IMR-90 (cell line): ENCODE data around the gene NFYC. TPM values are rescaled to one million over a fixed set of nuclear protein-coding genes. Genes with fewer than 3 reads are reported as not detected.

Experiments used
- ATAC-seq: fragments of 200-7000 bp; cut with Tn5 transposase; 2 replicates; pipeline ENCODE4 v1.9.1; 2020; ENCODE audit warnings: low read depth, mild to moderate bottlenecking, moderate library complexity
- BruUV-seq: library from RNA; stranded (reverse); fragments of 400-500 nt; replicated peaks from 2 replicates; lab custom pipeline; 2021; lab: Mats Ljungman, UMichigan
- CTCF ChIA-PET: fragments of 300-600 bp; formaldehyde crosslinking; extraction: SDS; loops from one replicate; lab custom pipeline; 2021; ENCODE audit warnings: antibody characterized with exemption; lab: Yijun Ruan, JAX
- POLR2A ChIA-PET: fragments of 300-600 bp; sonication (Branson Sonifier 250); formaldehyde crosslinking; loops from one replicate; lab custom pipeline; 2022; ENCODE audit warnings: antibody characterized with exemption; ENCODE audit not compliant: unreplicated experiment; lab: Charles Lee
- DNase-seq: peaks from one replicate; pipeline ENCODE4 v3.0.0; 2013
- H2AFZ ChIP-seq: replicated peaks from 2 replicates; pipeline ENCODE3; 2013; ENCODE audit warnings: low read length, mild to moderate bottlenecking; ENCODE audit not compliant: poor library complexity
- H2AK5ac ChIP-seq: 2 replicates; pipeline ENCODE4 v1.6.1; 2013; ENCODE audit warnings: low read depth, low read length, inconsistent platforms
- H2AK9ac ChIP-seq: replicated peaks from 2 replicates; pipeline ENCODE3; 2013; ENCODE audit warnings: mild to moderate bottlenecking, low read depth, low read length, moderate library complexity; ENCODE audit not compliant: poor library complexity
- H2BK120ac ChIP-seq: 2 replicates; pipeline ENCODE4 v1.6.1; 2013; ENCODE audit warnings: low read depth, low read length, inconsistent platforms
- H2BK15ac ChIP-seq: 3 replicates; pipeline ENCODE4 v1.6.1; 2013; ENCODE audit warnings: low read depth, low read length, inconsistent platforms
- H2BK20ac ChIP-seq: 2 replicates; pipeline ENCODE4 v1.6.1; 2013; ENCODE audit warnings: low read depth, mild to moderate bottlenecking, inconsistent platforms, low read length, moderate library complexity
- H2BK5ac ChIP-seq: 2 replicates; pipeline ENCODE4 v1.6.1; 2013; ENCODE audit warnings: mild to moderate bottlenecking, low read depth, low read length, inconsistent platforms; ENCODE audit not compliant: poor library complexity, severe bottlenecking
- H3K14ac ChIP-seq: replicated peaks from 2 replicates; pipeline ENCODE4 v1.6.1; 2013; ENCODE audit warnings: low read depth, low read length, inconsistent platforms
- H3K18ac ChIP-seq: 2 replicates; pipeline ENCODE4 v1.6.1; 2013; ENCODE audit warnings: low read depth, low read length, control low read depth
- H3K23ac ChIP-seq: 2 replicates; pipeline ENCODE4 v1.6.1; 2013; ENCODE audit warnings: low read depth, low read length, inconsistent platforms
- H3K27ac ChIP-seq: 2 replicates; pipeline ENCODE4 v1.5.1; 2013; ENCODE audit warnings: mild to moderate bottlenecking, control low read depth, low read length; ENCODE audit not compliant: insufficient read depth
- H3K27me3 ChIP-seq: 2 replicates; pipeline ENCODE4 v1.6.1; 2013; ENCODE audit warnings: low read length; ENCODE audit not compliant: control insufficient read depth, insufficient read depth
- H3K36me3 ChIP-seq: 2 replicates; pipeline ENCODE4 v1.6.1; 2013; ENCODE audit warnings: low read length, mixed read lengths; ENCODE audit not compliant: control insufficient read depth, insufficient read depth
- H3K4ac ChIP-seq: 2 replicates; pipeline ENCODE4 v1.6.1; 2013; ENCODE audit warnings: low read depth, low read length, inconsistent platforms
- H3K4me1 ChIP-seq: 2 replicates; pipeline ENCODE4 v1.6.1; 2013; ENCODE audit warnings: low read length, mixed read lengths; ENCODE audit not compliant: control insufficient read depth, insufficient read depth
- H3K4me2 ChIP-seq: 2 replicates; pipeline ENCODE4 v1.6.1; 2013; ENCODE audit warnings: low read depth, mild to moderate bottlenecking, control low read depth, low read length, moderate library complexity
- H3K4me3 ChIP-seq: 2 replicates; pipeline ENCODE4 v1.5.1; 2013; ENCODE audit warnings: low read depth, mild to moderate bottlenecking, control low read depth, low read length, moderate library complexity; ENCODE audit not compliant: insufficient read depth
- H3K56ac ChIP-seq: 2 replicates; pipeline ENCODE4 v1.6.1; 2013; ENCODE audit warnings: low read length, inconsistent platforms; ENCODE audit not compliant: insufficient read depth; ENCODE audit errors: extremely low read depth
- H3K79me1 ChIP-seq, 2 experiments: 2 replicates each; pipeline ENCODE4 v1.6.1; 2013; ENCODE audit warnings: low read length in 2 of 2, inconsistent platforms in 1 of 2, low read depth in 1 of 2
- H3K9ac ChIP-seq: 2 replicates; pipeline ENCODE4 v1.6.1; 2013; ENCODE audit warnings: low read depth, low read length, control low read depth
- H3K9me1 ChIP-seq: 2 replicates; pipeline ENCODE4 v1.6.1; 2013; ENCODE audit warnings: low read length, inconsistent platforms; ENCODE audit not compliant: insufficient read depth
- H3K9me3 ChIP-seq: 2 replicates; pipeline ENCODE4 v1.6.1; 2013; ENCODE audit warnings: low read length; ENCODE audit not compliant: control insufficient read depth, insufficient read depth
- H4K20me1 ChIP-seq: 2 replicates; pipeline ENCODE4 v1.6.1; 2013; ENCODE audit warnings: low read length, inconsistent platforms; ENCODE audit not compliant: insufficient read depth
- H4K5ac ChIP-seq: 2 replicates; pipeline ENCODE4 v1.6.1; 2013; ENCODE audit warnings: mild to moderate bottlenecking, low read depth, low read length, control low read depth
- H4K8ac ChIP-seq, 2 experiments: 2 replicates each; pipeline ENCODE4 v1.6.1; 2013; ENCODE audit warnings: low read depth in 2 of 2, low read length in 2 of 2, control low read depth in 1 of 2, inconsistent platforms in 1 of 2
- H4K91ac ChIP-seq: 2 replicates; pipeline ENCODE4 v1.6.1; 2013; ENCODE audit warnings: low read depth, low read length, inconsistent platforms; ENCODE audit not compliant: insufficient read depth
- BHLHE40 ChIP-seq: fragments of 150-350 bp; IDR thresholded peaks from 2 replicates; pipeline ENCODE4 v1.6.1; 2016; ENCODE audit warnings: mild to moderate bottlenecking, low read depth, low read length
- CEBPB ChIP-seq: IDR thresholded peaks from 2 replicates; pipeline ENCODE4 v1.6.1; 2012; ENCODE audit warnings: low read depth, low read length, improper control_type of control experiment
- CHD1 ChIP-seq: IDR thresholded peaks from 2 replicates; pipeline ENCODE4 v1.6.1; 2012; ENCODE audit warnings: low read depth, low read length, improper control_type of control experiment
- CTCF ChIP-seq: conservative IDR thresholded peaks from 2 replicates; pipeline ENCODE4 v1.5.1; 2012; ENCODE audit warnings: mild to moderate bottlenecking, low read depth, low read length, improper control_type of control experiment
- FOS ChIP-seq: fragments of 150-350 bp; IDR thresholded peaks from 2 replicates; pipeline ENCODE4 v1.6.1; 2016; ENCODE audit warnings: low read depth, low read length
- MAZ ChIP-seq: IDR thresholded peaks from 2 replicates; pipeline ENCODE4 v1.6.1; 2012; ENCODE audit warnings: low read depth, mild to moderate bottlenecking, low read length, improper control_type of control experiment, moderate library complexity, borderline replicate concordance
- MXI1 ChIP-seq: IDR thresholded peaks from 2 replicates; pipeline ENCODE4 v1.6.1; 2012; ENCODE audit warnings: low read depth, mild to moderate bottlenecking, low read length, moderate library complexity, borderline replicate concordance
- NFE2L2 ChIP-seq: fragments of 150-350 bp; IDR thresholded peaks from 2 replicates; pipeline ENCODE4 v1.6.1; 2016; ENCODE audit warnings: low read depth, mild to moderate bottlenecking, low read length
- RAD21 ChIP-seq: IDR thresholded peaks from 2 replicates; pipeline ENCODE4 v1.6.1; 2012; ENCODE audit warnings: low read length, improper control_type of control experiment
- RCOR1 ChIP-seq: IDR thresholded peaks from 2 replicates; pipeline ENCODE4 v1.6.1; 2012; ENCODE audit warnings: mild to moderate bottlenecking, low read length, improper control_type of control experiment; ENCODE audit not compliant: insufficient replicate concordance
- RFX5 ChIP-seq: IDR thresholded peaks from 2 replicates; pipeline ENCODE4 v1.8.0; 2012; ENCODE audit warnings: low read depth, mild to moderate bottlenecking, low read length, moderate library complexity
- SMC3 ChIP-seq: fragments of 150-350 bp; IDR thresholded peaks from 2 replicates; pipeline ENCODE4 v1.6.1; 2016; ENCODE audit warnings: low read depth, mild to moderate bottlenecking, antibody characterized with exemption, low read length, moderate library complexity
- USF2 ChIP-seq: fragments of 150-350 bp; IDR thresholded peaks from 2 replicates; pipeline ENCODE4 v1.6.1; 2017; ENCODE audit warnings: mild to moderate bottlenecking, antibody characterized with exemption, low read length, low read depth
- WGBS, 2 experiments: methylation state at CpG; one replicate each; pipeline versions ENCODE4 v1.1.5 to v1.1.7; 2013; ENCODE audit warnings: missing lambda C conversion rate in 2 of 2; ENCODE audit not compliant: insufficient read length in 1 of 2; ENCODE audit errors: extremely low coverage in 2 of 2; 5-methylcytosine and 5-hydroxymethylcytosine counted together
- dilution Hi-C: fragments of 300-500 bp; cut with HindIII; formaldehyde crosslinking; loops from one replicate; pipeline ENCODE4 v1.14.3; 2018; ENCODE audit warnings: low sequenced_read_pairs; ENCODE audit not compliant: unreplicated experiment
- in situ Hi-C: fragments of 300-500 bp; cut with MboI; formaldehyde crosslinking; loops from 3 replicates; pipeline ENCODE4 v1.14.3; 2019; ENCODE audit warnings: low sequenced_read_pairs, inconsistent platforms, mixed read lengths
- intact Hi-C: fragments of 100-400 bp; cut with micrococcal nuclease; formaldehyde crosslinking; loops from 2 replicates; pipeline ENCODE4 v1.10.0; 2022
- polyA plus RNA-seq, 3 experiments: library from polyadenylated mRNA; depleted of rRNA; stranded (reverse); fragments of >200 nt; gene quantifications; 2 replicates each; pipeline ENCODE4 v1.2.3, GENCODE V29; 2012; ENCODE audit warnings: low replicate concordance in 1 of 3
- total RNA-seq: library from RNA; depleted of rRNA; stranded (reverse); fragments of >200 nt; gene quantifications from 2 replicates; pipeline ENCODE4 v1.2.3, GENCODE V29; 2012
- TF ChIP-seq, protein P1 (sequence below): fragments of 150-350 bp; IDR thresholded peaks from 2 replicates; pipeline ENCODE4 v1.6.1; 2016; ENCODE audit warnings: low read depth, mild to moderate bottlenecking, low read length, moderate library complexity, borderline replicate concordance

NFYC gene
- total and polyA plus RNA-seq, 2 of the 4 experiments (the other 2 are of a cell fraction), result 45.2 to 62.2 TPM

- Histone ChIP-seq H3K18ac (no peak overlapping the region), H2BK5ac (no peak overlapping the region), H3K27me3 (no peaks in the 10 kb centered on the region), H2AFZ (no peak overlapping the region), H3K9ac (no peak overlapping the region), H2BK120ac (no peak overlapping the region), H2AK5ac (no peak overlapping the region), H3K14ac (no peak overlapping the region), H4K8ac (no peak overlapping the region), H3K27ac (no peak overlapping the region), H3K56ac (no peak overlapping the region), H3K23ac (no peak overlapping the region), H3K36me3 (no peaks in the 10 kb centered on the region), H4K91ac (no peak overlapping the region), H2AK9ac (no peak overlapping the region), H4K5ac (no peak overlapping the region), H3K79me1 (peaks cover 35 to 54% of the 10 kb centered on the region in 2 experiments), H3K4ac (no peak overlapping the region), H3K4me1 (no peaks in the 10 kb centered on the region; the same call in 1 of the 2 replicates), H3K4me2 (no peak overlapping the region), H4K20me1 (no peaks in the 10 kb centered on the region), H2BK20ac (no peak overlapping the region), H3K4me3 (no peak overlapping the region), H3K9me3 (no peaks in the 10 kb centered on the region), H2BK15ac (no peak overlapping the region), H3K9me1 (no peaks in the 10 kb centered on the region; the same call in 1 of the 2 replicates)
- in situ Hi-C loops (no loop called here), dilution Hi-C loops (no loop called here), intact Hi-C loops (no loop called here)
- ChIA-PET CTCF (interaction anchor here (0.6 kb wide), 1 partner anchor 37 kb away, joined by 5 read pairs; no protein-coding TSS in a partner anchor), POLR2A (no interaction called here)
- WGBS, 2 experiments, result no CpG with 5 or more reads among the region's 3 CpGs
- DNase-seq, result no peak
- ATAC-seq, result no peak
- no TSS peak for BruUV-seq
- TF ChIP-seq FOS, result no peak
- TF ChIP-seq RFX5, result no peak
- no peak for TF ChIP-seq CHD1
- no peak for TF ChIP-seq CTCF
- no peak for TF ChIP-seq CEBPB
- TF ChIP-seq NFE2L2, result no peak
- no peak for TF ChIP-seq BHLHE40
- TF ChIP-seq, protein P1, sequence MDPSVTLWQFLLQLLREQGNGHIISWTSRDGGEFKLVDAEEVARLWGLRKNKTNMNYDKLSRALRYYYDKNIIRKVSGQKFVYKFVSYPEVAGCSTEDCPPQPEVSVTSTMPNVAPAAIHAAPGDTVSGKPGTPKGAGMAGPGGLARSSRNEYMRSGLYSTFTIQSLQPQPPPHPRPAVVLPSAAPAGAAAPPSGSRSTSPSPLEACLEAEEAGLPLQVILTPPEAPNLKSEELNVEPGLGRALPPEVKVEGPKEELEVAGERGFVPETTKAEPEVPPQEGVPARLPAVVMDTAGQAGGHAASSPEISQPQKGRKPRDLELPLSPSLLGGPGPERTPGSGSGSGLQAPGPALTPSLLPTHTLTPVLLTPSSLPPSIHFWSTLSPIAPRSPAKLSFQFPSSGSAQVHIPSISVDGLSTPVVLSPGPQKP, result no peak
- TF ChIP-seq MXI1, result no peak
- no peak for TF ChIP-seq MAZ
- TF ChIP-seq RAD21, result no peak
- TF ChIP-seq USF2, result no peak
- TF ChIP-seq SMC3, result no peak
- no peak for TF ChIP-seq RCOR1
These were observed 13.6 kb downstream of the NFYC start for GRCh38 chr1:40704817-40705733.
